H1 (cell line): Measurements from ENCODE around the gene PDE1C. TPM values are rescaled to one million over a fixed set of nuclear protein-coding genes. Genes with fewer than 3 reads are reported as not detected.

Experiments
- ASH2L ChIP-seq: fragments of 200-600, 300-600 bp; sonication (generic); IDR thresholded peaks from one replicate; pipeline ENCODE4 v1.7.1; 2017; ENCODE audit warnings: low read length
- CBX5 ChIP-seq: fragments of 300-800, 300-1000 bp; sonication (generic); IDR thresholded peaks from 2 replicates; pipeline ENCODE4 v1.7.1; 2016; ENCODE audit warnings: antibody characterized with exemption, low read length, low read depth
- polyA plus RNA-seq, 7 experiments: library from polyadenylated mRNA; depleted of rRNA in 3 of 7; stranded (reverse) in 5 of 7; unstranded in 2 of 7; fragments of >200 nt in 5 of 7; fragments of 200-250 nt in 2 of 7; gene quantifications; 1 replicate in 5 of 7; 2 replicates in 1 of 7; 4 replicates in 1 of 7; pipeline versions ENCODE4 v1.2.1 to v1.2.3, GENCODE V29; 2011 to 2013; ENCODE audit warnings: missing spikeins in 2 of 7, mixed read lengths in 2 of 7
- total RNA-seq: library from RNA; stranded (reverse); fragmentation: NEBNext Ultra II Directional; extraction: Animal tissue kit (Norgen Biotek cat#: 25700); gene quantifications from 2 replicates; pipeline ENCODE4 v1.2.1, GENCODE V29; 2021
- TF ChIP-seq, protein P1 (sequence below): IDR thresholded peaks from 2 replicates; pipeline ENCODE4 v1.6.1; 2011; ENCODE audit warnings: low read length, improper control_type of control experiment

Gene PDE1C
- total and polyA plus RNA-seq, 2 of the 8 experiments (the other 6 are each of a cell fraction or from before 2014, with no cell fraction given): 0.11 to 1.1 TPM

DNA sequence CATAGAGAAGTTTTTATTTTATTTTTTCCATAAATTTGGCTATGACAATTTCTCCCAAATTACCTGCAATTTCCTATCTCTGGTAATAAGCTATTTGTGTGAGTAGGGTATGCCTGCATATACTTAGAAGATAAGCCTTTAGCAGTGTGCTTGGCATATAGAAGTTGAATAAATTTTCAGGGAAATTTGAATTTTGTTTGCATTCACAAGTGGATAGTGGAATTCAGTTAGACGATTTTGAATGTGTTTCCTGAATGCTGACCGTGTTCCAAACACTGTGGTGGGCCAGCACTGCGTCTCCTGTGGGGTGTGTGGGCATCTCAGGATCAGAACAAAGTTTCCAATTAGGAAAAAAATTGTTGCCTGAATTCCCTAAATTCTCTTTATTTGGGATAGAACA lies 283.9 kb downstream of the PDE1C start (continued):
- TF ChIP-seq, protein P1, sequence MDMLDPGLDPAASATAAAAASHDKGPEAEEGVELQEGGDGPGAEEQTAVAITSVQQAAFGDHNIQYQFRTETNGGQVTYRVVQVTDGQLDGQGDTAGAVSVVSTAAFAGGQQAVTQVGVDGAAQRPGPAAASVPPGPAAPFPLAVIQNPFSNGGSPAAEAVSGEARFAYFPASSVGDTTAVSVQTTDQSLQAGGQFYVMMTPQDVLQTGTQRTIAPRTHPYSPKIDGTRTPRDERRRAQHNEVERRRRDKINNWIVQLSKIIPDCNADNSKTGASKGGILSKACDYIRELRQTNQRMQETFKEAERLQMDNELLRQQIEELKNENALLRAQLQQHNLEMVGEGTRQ: no peak
- TF ChIP-seq ASH2L (no peak), CBX5 (no peak)
